Thyroid gland (tissue), 4 donors: ENCODE data around the gene HOXB2. TPM values are rescaled to one million over a fixed set of nuclear protein-coding genes. Genes with fewer than 3 reads are reported as not detected.

ENCODE experiments used
- DNase-seq, 2 donors: peaks; one replicate each; pipeline ENCODE4 v3.0.0-alpha.2; 2019
- H3K27ac ChIP-seq, 3 donors: fragments of 200-600 bp; sonication (generic); 1 replicate in 2 of 3; 2 replicates in 1 of 3; pipeline ENCODE4 v1.5.1; 2016 to 2019; ENCODE audit warnings: mild to moderate bottlenecking in 1 of 3, moderate library complexity in 1 of 3
- H3K27me3 ChIP-seq: fragments of 200-600 bp; sonication (generic); one replicate; pipeline ENCODE4 v1.5.1; 2019
- H3K36me3 ChIP-seq, 2 donors: fragments of 200-600 bp; sonication (generic); one replicate each; pipeline ENCODE4 v1.5.1; 2016 to 2019
- H3K4me1 ChIP-seq, 2 donors: fragments of 200-600 bp; sonication (generic); one replicate each; pipeline ENCODE4 v1.5.1; 2017 to 2019
- H3K4me3 ChIP-seq, 3 donors: fragments of 200-600 bp; sonication (generic); replicated peaks in 1 of 3; 1 replicate in 2 of 3; 2 replicates in 1 of 3; pipeline ENCODE4 v1.5.1; 2016; ENCODE audit warnings: mild to moderate bottlenecking in 1 of 3
- H3K9me3 ChIP-seq: fragments of 200-600 bp; sonication (generic); one replicate; pipeline ENCODE4 v1.5.1; 2017
- CTCF ChIP-seq, 6 experiments: fragments of 200-600 bp in 3 of 6; fragments of 450-650 bp in 3 of 6; sonication (generic) in 3 of 6; IDR thresholded peaks; one replicate each; pipeline ENCODE4 v1.5.1; 2016 to 2019; ENCODE audit warnings: antibody characterized with exemption in 6 of 6, mild to moderate bottlenecking in 2 of 6, inconsistent platforms in 1 of 6, moderate library complexity in 1 of 6
- POLR2A ChIP-seq, 2 donors: fragments of 450-650 bp; IDR thresholded peaks; one replicate each; pipeline ENCODE4 v1.6.1; 2017; ENCODE audit warnings: antibody characterized with exemption in 2 of 2, mild to moderate bottlenecking in 2 of 2, moderate library complexity in 1 of 2
- WGBS, 2 donors: methylation state at CpG; one replicate each; pipeline ENCODE4 v1.1.5; 2017; 5-methylcytosine and 5-hydroxymethylcytosine counted together
- intact Hi-C: fragments of 100-400 bp; cut with DNase I; formaldehyde crosslinking; loops from one replicate; pipeline ENCODE4 v1.15.1; 2023
- total RNA-seq, 4 donors: library from RNA; depleted of rRNA; stranded (reverse); fragments of >200 nt; gene quantifications; one replicate each; pipeline ENCODE4 v1.2.3, GENCODE V29; 2016

The HOXB2 gene
- total RNA-seq, 4 donors from 2014 or later: 2.6 to 9.4 (median 5.2) TPM

- H3K4me1 ChIP-seq: peaks cover 0 to 2% of the 10 kb centered on the region in 2 donors
- no peak overlapping the region for H3K4me3 ChIP-seq
Observed at GRCh38 chr17:48571024-48571818, 26.3 kb upstream of the HOXB2 start.

GRCh38 chr17:48570325-48571023, 25.6 kb upstream of the HOXB2 start:
- Histone ChIP-seq H3K36me3 (no peaks in the 10 kb centered on the region), H3K27ac (peak overlapping the region in 2 of 3 donors; percentile 33 to 36), H3K9me3 (no peaks in the 10 kb centered on the region), H3K4me3 (no peak overlapping the region), H3K4me1 (no peaks in the 10 kb centered on the region), H3K27me3 (peaks cover 41% of the 10 kb centered on the region)
- intact Hi-C loops: no loop called here
- no peak for DNase-seq
- 13 to 25% methylated on average over 19 of the region's 19 CpGs for WGBS, 2 donors
- TF ChIP-seq POLR2A (IDR thresholded peaks at IDR 0.05): no peak
- no peak for TF ChIP-seq CTCF (IDR thresholded peaks at IDR 0.05)

More at GRCh38 chr17:48571024-48571818, 26.3 kb upstream of the HOXB2 start:
- intact Hi-C loops: no loop called here
- TF ChIP-seq CTCF (IDR thresholded peaks at IDR 0.05) (no peak), POLR2A (IDR thresholded peaks at IDR 0.05) (no peak)
- 22 to 32% methylated on average over 26 of the region's 26 CpGs for WGBS, 2 donors
- H3K27ac ChIP-seq: peak overlapping the region in 2 of 3 donors; percentile 33 to 41
- no peaks in the 10 kb centered on the region for H3K9me3 ChIP-seq
- no peak for DNase-seq
- no peaks in the 10 kb centered on the region for H3K36me3 ChIP-seq
- peaks cover 48% of the 10 kb centered on the region for H3K27me3 ChIP-seq

GRCh38 chr17:48569674-48570324, 24.9 kb upstream of the HOXB2 start:
- peak overlapping the region in 2 of 3 donors; percentile 33 to 36 for H3K27ac ChIP-seq
- no peak for TF ChIP-seq CTCF (IDR thresholded peaks at IDR 0.05)
- no peaks in the 10 kb centered on the region for H3K36me3 ChIP-seq
- intact Hi-C loops: no loop called here
- peaks cover 41% of the 10 kb centered on the region for H3K27me3 ChIP-seq
- H3K4me1 ChIP-seq: no peaks in the 10 kb centered on the region
- H3K9me3 ChIP-seq: no peaks in the 10 kb centered on the region
- WGBS, 2 donors: 24 to 26% methylated on average over 6 of the region's 6 CpGs
- DNase-seq: no peak
- H3K4me3 ChIP-seq: no peak overlapping the region

GRCh38 chr17:48569240-48569582, 24.3 kb upstream of the HOXB2 start:
- Histone ChIP-seq H3K4me1 (peaks cover 4% of the 10 kb centered on the region in 2 donors), H3K27me3 (peaks cover 35% of the 10 kb centered on the region), H3K9me3 (no peaks in the 10 kb centered on the region), H3K36me3 (no peaks in the 10 kb centered on the region), H3K4me3 (no peak overlapping the region), H3K27ac (no peak overlapping the region)
- intact Hi-C loops: no loop called here
- WGBS, 2 donors: 12 to 14% methylated on average over 3 of the region's 3 CpGs
- TF ChIP-seq POLR2A (IDR thresholded peaks at IDR 0.05) (no peak), CTCF (IDR thresholded peaks at IDR 0.05) (no peak)
- no peak for DNase-seq
